ENCODE measurements around the gene CMTM1.

DNA sequence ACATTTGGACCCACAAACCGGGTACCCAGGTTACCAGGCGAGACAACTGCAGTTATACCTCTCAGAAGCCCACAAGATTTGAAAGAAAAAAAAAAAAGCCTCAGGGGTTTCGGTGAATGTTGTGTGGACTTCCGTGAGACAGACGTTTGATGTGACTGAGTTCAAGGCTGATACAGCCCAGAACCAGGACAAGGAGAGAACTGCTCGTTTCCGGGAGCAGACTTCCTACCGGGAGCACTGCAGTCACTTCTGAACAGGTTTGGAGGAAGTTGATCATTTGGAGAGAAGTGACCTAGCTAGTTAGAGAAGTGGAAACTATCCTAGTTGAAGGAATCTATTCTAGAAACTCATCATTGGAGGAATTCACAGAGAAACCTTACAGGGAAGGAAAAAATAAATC, 13.0 kb upstream of the CMTM1 start:
- TF ChIP-seq, protein P1, sequence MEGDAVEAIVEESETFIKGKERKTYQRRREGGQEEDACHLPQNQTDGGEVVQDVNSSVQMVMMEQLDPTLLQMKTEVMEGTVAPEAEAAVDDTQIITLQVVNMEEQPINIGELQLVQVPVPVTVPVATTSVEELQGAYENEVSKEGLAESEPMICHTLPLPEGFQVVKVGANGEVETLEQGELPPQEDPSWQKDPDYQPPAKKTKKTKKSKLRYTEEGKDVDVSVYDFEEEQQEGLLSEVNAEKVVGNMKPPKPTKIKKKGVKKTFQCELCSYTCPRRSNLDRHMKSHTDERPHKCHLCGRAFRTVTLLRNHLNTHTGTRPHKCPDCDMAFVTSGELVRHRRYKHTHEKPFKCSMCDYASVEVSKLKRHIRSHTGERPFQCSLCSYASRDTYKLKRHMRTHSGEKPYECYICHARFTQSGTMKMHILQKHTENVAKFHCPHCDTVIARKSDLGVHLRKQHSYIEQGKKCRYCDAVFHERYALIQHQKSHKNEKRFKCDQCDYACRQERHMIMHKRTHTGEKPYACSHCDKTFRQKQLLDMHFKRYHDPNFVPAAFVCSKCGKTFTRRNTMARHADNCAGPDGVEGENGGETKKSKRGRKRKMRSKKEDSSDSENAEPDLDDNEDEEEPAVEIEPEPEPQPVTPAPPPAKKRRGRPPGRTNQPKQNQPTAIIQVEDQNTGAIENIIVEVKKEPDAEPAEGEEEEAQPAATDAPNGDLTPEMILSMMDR (IDR thresholded peaks at IDR 0.05) = no peak
- TF ChIP-seq POLR2A (IDR thresholded peaks at IDR 0.05) = no peak

All from right lobe of liver (tissue), 4 donors.